ENCODE measurements around the gene ADSS2.

The ADSS2 gene

DNA sequence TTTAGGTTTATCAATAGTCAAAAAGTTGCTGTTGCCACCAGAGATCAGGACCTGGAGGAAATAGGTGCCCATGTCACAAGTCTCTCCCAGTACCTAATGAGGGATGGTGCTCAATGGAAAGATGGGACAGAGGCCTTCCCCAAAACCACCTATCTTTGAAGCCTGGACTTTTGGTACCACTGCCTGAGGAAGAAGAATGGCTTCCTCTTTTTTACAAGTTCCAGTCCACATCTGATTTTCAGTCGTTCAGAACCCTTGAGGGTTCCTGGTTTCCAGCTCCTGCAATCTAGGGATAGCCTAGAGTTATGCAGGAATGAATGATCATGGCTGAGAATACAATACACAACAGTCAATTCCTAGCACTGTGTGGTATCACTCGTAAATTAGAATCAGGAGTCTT, 15.0 kb upstream of the ADSS2 start:
- TF ChIP-seq, protein P1, sequence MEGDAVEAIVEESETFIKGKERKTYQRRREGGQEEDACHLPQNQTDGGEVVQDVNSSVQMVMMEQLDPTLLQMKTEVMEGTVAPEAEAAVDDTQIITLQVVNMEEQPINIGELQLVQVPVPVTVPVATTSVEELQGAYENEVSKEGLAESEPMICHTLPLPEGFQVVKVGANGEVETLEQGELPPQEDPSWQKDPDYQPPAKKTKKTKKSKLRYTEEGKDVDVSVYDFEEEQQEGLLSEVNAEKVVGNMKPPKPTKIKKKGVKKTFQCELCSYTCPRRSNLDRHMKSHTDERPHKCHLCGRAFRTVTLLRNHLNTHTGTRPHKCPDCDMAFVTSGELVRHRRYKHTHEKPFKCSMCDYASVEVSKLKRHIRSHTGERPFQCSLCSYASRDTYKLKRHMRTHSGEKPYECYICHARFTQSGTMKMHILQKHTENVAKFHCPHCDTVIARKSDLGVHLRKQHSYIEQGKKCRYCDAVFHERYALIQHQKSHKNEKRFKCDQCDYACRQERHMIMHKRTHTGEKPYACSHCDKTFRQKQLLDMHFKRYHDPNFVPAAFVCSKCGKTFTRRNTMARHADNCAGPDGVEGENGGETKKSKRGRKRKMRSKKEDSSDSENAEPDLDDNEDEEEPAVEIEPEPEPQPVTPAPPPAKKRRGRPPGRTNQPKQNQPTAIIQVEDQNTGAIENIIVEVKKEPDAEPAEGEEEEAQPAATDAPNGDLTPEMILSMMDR (IDR thresholded peaks at IDR 0.05; ENCODE audit: low read depth, low read length): no peak
- no peak for DNase-seq (ENCODE audit: low read depth in 2 of 2)
- H3K4me3 ChIP-seq (replicated peaks in 1 of 2; ENCODE audit: low read depth in 2 of 2, low read length in 2 of 2): no peak overlapping the region

DNA sequence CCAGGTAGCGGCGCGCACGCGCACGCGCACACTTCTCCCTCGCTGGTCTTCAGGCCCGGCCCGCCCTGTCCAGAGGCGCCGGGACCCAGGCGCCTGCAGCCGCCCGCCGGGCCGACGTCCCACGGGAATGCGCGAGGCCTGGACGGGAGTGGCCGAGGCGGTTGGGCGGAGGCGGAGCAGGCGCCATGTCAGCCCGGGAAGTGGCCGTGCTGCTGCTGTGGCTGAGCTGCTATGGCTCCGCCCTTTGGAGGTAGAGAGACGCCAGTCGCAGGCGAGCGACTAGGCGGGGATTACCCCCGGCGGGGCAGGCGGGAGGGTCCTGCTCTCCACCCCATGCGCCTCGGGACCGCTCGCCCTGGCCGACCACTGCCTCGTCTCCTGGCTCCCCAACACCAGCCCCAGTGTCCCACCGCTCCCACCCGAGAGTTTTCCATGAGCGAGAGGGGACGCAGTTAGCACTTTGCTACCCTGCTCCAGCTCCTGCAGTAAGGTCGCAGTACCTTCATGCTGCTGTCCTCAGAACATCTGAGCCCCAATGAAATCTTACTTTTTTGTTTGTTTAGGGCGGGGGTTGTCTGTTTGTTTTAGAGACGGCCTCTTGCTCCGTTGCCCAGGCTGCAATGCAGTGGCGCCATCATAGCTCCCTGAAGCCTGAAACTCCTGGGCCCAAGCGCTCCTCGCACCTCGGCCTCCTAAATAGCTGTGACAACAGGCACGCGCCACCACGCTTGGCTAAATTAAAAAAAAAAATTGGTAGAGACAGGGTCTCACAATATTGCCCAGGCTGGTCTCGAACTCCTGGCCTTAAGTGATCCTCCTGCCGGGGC, 9.7 kb upstream of the ADSS2 start, which contains the start of gene CATSPERE:
CATSPERE (plus strand) TSS at position 29 of the 827 bp plus-strand sequence; CDS start at position 186, 157 bp downstream.
- DNase-seq (ENCODE audit: low read depth in 2 of 2): peak; percentile 89 to 94
- TF ChIP-seq, protein P1 (IDR thresholded peaks at IDR 0.05; ENCODE audit: low read depth, low read length): no peak
- H3K4me3 ChIP-seq (replicated peaks in 1 of 2; ENCODE audit: low read depth in 2 of 2, low read length in 2 of 2): peak within 1 kb of the TSS; percentile 59

DNA sequence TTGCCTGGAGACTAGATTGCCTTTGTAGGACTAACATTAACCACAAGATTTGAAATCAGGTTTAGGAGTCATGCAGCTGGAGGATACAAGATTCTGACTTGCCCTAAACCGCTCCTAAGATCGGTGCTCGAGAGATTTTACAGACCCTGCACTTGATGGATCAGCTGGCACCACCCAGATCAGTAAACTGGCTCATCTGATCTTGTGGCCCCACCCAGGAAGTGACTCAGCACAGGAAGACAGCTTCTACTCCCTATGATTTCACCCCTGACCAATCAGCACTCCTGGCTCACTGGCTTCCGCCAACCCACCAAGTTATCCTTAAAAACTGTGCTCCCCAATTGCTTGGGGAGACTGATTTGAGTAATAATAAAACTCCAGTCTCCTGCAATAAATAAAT, 8.5 kb upstream of the ADSS2 start:
- peak in 1 of 2 donors; percentile 51 for DNase-seq (ENCODE audit: low read depth in 2 of 2)
- TF ChIP-seq, protein P1 (IDR thresholded peaks at IDR 0.05; ENCODE audit: low read depth, low read length): no peak
- H3K4me3 ChIP-seq (replicated peaks in 1 of 2; ENCODE audit: low read depth in 2 of 2, low read length in 2 of 2): no peak overlapping the region

DNA sequence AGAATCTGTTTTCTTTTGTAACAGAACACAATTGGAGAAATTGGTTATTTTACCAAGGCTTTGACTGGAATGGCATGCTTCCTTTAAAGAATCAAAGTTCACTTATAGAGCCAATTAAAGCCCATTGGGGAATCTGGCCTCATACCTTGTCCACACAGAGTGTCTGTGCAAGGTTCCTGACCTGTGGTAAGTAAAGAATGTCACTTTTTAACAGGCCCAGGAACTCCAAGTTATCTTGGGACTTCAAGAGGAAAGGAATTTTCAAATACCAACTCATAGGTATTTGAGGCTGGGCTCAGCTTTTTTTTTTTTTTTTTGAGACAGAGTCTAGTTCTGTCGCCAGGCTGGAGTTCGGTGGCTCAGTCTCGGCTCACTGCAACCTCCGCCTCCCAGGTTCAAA, 7.1 kb upstream of the ADSS2 start:
- TF ChIP-seq, protein P1 (IDR thresholded peaks at IDR 0.05; ENCODE audit: low read depth, low read length): no peak
- DNase-seq (ENCODE audit: low read depth in 2 of 2): no peak

DNA sequence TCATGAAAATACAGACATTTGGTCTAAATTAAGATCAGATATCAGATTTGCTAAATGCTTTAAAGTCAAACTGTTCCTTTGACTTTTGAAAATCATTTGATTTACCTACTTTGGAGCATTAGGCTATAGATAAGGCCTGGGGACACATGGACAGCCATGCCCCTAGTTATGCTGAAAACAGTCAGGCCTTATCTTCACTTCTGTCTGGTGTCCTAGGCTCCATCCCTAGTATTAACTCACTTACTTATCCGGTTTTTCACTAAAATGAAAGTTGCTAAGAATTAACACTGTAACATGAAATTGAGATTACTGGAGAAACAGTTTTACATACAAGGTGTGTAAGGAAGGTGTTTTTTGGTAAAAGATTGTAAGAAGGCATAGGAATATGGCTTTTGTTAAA, 4.9 kb upstream of the ADSS2 start:
- TF ChIP-seq, protein P1 (IDR thresholded peaks at IDR 0.05; ENCODE audit: low read depth, low read length): no peak
- H3K4me3 ChIP-seq (replicated peaks in 1 of 2; ENCODE audit: low read depth in 2 of 2, low read length in 2 of 2): no peak overlapping the region
- no peak for DNase-seq (ENCODE audit: low read depth in 2 of 2)

More for the DNA sequence above, 7.1 kb upstream of the ADSS2 start:
- H3K4me3 ChIP-seq (replicated peaks in 1 of 2; ENCODE audit: low read depth in 2 of 2, low read length in 2 of 2): no peak overlapping the region

DNA sequence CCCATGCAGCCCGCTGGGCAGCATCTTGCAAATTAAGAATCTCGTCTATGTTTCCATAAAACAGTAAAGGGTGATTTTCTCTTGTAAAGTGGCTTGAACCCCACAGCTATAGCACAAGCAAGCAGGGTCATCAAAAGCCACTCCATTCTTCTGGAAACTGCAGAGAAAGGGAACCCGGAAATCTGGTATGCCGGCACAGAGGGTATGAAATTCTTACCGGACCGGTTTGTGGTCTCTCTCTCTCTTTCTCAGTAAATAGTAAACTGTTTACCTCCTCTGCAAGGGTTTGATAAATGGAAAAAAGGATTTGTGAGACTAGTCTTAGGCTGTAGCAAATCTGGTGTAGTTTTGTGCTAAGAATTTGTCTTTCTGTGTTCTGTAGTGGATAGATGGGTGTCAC, 2.7 kb upstream of the ADSS2 start:
- TF ChIP-seq, protein P1 (IDR thresholded peaks at IDR 0.05; ENCODE audit: low read depth, low read length): no peak
- no peak for DNase-seq (ENCODE audit: low read depth in 2 of 2)

More for the DNA sequence above, 2.7 kb upstream of the ADSS2 start:
- H3K4me3 ChIP-seq (replicated peaks in 1 of 2; ENCODE audit: low read depth in 2 of 2, low read length in 2 of 2): no peak overlapping the region
